ENCODE measurements around the gene PRDM15. TPM values are rescaled to one million over a fixed set of nuclear protein-coding genes. Genes with fewer than 3 reads are reported as not detected.

Gene PRDM15, protein sequence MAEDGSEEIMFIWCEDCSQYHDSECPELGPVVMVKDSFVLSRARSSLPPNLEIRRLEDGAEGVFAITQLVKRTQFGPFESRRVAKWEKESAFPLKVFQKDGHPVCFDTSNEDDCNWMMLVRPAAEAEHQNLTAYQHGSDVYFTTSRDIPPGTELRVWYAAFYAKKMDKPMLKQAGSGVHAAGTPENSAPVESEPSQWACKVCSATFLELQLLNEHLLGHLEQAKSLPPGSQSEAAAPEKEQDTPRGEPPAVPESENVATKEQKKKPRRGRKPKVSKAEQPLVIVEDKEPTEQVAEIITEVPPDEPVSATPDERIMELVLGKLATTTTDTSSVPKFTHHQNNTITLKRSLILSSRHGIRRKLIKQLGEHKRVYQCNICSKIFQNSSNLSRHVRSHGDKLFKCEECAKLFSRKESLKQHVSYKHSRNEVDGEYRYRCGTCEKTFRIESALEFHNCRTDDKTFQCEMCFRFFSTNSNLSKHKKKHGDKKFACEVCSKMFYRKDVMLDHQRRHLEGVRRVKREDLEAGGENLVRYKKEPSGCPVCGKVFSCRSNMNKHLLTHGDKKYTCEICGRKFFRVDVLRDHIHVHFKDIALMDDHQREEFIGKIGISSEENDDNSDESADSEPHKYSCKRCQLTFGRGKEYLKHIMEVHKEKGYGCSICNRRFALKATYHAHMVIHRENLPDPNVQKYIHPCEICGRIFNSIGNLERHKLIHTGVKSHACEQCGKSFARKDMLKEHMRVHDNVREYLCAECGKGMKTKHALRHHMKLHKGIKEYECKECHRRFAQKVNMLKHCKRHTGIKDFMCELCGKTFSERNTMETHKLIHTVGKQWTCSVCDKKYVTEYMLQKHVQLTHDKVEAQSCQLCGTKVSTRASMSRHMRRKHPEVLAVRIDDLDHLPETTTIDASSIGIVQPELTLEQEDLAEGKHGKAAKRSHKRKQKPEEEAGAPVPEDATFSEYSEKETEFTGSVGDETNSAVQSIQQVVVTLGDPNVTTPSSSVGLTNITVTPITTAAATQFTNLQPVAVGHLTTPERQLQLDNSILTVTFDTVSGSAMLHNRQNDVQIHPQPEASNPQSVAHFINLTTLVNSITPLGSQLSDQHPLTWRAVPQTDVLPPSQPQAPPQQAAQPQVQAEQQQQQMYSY
- 2.8 to 4.1 TPM (median 3.4 TPM) in 5 replicates for total RNA-seq (2022; extraction: Qiagen RNA extraction)

DNA sequence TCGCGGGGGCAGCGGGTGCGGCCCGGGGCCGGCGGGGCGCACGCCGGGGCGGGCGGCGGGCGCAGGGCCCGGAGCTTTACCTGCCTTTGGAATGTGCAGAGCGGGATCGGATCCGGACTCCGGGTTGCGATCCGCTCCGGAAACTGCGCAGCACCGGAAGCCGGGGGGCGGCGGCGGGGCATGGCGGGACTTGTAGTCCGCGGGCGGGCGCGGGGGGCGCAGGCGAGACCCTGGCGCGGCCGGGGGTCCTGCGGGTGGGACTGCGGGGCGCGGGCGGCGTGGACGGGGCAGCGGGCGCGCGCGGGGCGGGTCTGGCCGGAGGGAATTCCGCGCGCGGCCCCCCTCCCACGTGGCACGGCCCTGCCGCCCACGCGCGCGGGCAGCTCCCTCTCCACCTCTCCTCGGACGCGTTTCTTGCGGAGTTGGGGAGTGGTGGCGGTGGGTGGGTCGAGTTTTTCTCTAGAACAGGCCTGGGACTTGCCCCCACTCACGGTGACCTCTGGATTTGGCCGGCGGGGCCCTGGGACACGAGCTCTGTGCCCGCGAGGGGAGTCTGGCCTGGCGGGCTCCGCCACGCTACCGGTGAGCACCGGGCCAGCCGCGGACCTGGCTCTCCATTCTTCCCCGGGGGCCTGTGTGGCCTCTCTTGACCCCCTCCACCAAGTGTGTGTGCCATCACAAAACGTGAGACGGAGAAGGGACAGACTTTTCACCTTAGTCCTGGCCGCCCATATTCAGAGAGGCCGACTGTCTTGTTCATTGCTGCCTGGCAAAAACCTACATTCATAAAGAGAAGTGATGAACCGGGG, at the start of gene PRDM15:
PRDM15 (minus strand) TSS at position 155 of the 809 bp plus-strand sequence. CDS start 18,981 bp downstream, outside the sequence.

DNA sequence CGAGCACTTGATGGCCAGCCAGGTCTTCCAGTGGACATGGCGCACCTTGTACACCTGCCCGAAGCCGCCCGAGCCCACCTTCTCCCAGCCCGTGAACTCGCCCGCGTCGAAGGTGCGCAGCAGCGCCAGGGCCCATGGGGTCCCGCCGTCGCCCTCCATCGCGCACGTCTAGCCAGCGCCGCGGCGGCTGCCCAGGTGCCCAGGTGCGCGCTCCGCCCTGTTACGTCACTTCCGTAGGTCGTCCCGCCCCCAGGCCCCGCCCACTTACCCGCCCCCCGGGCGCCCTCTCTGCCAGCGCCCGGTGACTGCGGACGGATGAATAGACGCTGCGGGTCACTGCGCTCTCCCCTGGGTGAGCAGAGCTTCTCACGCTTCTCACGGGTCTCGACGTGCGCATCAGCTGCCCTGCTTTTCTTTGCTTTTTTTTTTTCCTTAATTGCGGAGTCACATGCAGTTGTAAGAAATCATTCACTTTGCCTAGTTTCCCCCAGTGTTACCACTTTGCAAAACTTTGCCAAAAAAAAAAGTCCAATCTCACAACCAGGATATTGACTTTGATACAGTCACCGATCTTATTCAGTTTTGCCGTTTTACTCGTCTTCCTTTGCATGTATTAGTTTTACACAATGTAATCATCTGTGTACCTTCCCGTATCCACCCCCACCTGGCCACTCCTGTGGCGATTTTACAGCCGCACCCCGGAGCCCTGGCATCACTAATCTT, 112.1 kb downstream of the PRDM15 start, which contains the start of gene RIPK4:
RIPK4 (minus strand) TSS at position 170 of the 723 bp plus-strand sequence; CDS start at position 159, 11 bp downstream.

Other genes starting within 250 kb of the PRDM15 start
- gene RIPK4, start 112.3 kb downstream of the PRDM15 start, total RNA-seq (2022; extraction: Qiagen RNA extraction) = 13.4 to 17.3 TPM (median 15.3 TPM) in 5 replicates
- gene C2CD2, start 74.7 kb upstream of the PRDM15 start, total RNA-seq (2022; extraction: Qiagen RNA extraction) = 7.2 to 10.4 TPM (median 8.6 TPM) in 5 replicates
- 4.5 to 6.3 TPM (median 5.6 TPM) in 5 replicates for gene ZBTB21, start 131.0 kb upstream of the PRDM15 start, total RNA-seq (2022; extraction: Qiagen RNA extraction)
- gene UMODL1, start 192.0 kb upstream of the PRDM15 start, total RNA-seq (2022; extraction: Qiagen RNA extraction) = not detected in 5 replicates

All from A549 treated with CORT108297 at 1 μM for 4 hours (cell line).